Ovary (tissue), 3 donors: ENCODE results near the gene MIP.

Experiments used
- CTCF ChIP-seq, 3 donors: fragments of 450-650 bp in 2 of 3; fragments of 200-600 bp in 1 of 3; IDR thresholded peaks; one replicate each; pipeline versions ENCODE4 v1.5.1 to v1.8.0; 2016 to 2022; ENCODE audit warnings: antibody characterized with exemption in 3 of 3, mild to moderate bottlenecking in 1 of 3
- EP300 ChIP-seq: sonication (generic); formaldehyde crosslinking; IDR thresholded peaks from one replicate; pipeline ENCODE4 v1.6.1; 2017; ENCODE audit warnings: antibody characterized with exemption
- POLR2A ChIP-seq: fragments of 450-650 bp; IDR thresholded peaks from one replicate; pipeline ENCODE4 v1.6.1; 2017; ENCODE audit warnings: antibody characterized with exemption, mild to moderate bottlenecking, moderate library complexity
- donor health status: DM: no; HTN: no; CAD: no.

- no peak for TF ChIP-seq CTCF (IDR thresholded peaks at IDR 0.05)
- no peak for TF ChIP-seq POLR2A
- TF ChIP-seq EP300 = no peak
Measured at GRCh38 chr12:56414401-56414800, 40.1 kb downstream of the MIP start.
